Hepatocyte (in vitro differentiated cells): ENCODE measurements around the gene CHRNE. TPM values are rescaled to one million over a fixed set of nuclear protein-coding genes. Genes with fewer than 3 reads are reported as not detected.

ENCODE experiments used
- DNase-seq: peaks from one replicate; pipeline ENCODE4 v3.0.0-alpha.2; 2016; ENCODE audit warnings: low spot score
- H2AFZ ChIP-seq: fragments of 200-600 bp; sonication (generic); 2 replicates; pipeline ENCODE4 v1.6.0; 2016; ENCODE audit warnings: antibody characterized with exemption, mild to moderate bottlenecking
- H3K27ac ChIP-seq: fragments of 200-600 bp; sonication (generic); 2 replicates; pipeline ENCODE4 v1.5.1; 2016; ENCODE audit warnings: mild to moderate bottlenecking
- H3K27me3 ChIP-seq: fragments of 200-600 bp; sonication (generic); 2 replicates; pipeline ENCODE4 v1.6.1; 2016
- H3K36me3 ChIP-seq: fragments of 200-600 bp; sonication (generic); replicated peaks from 2 replicates; pipeline ENCODE4 v1.5.1; 2016; ENCODE audit warnings: low read depth; ENCODE audit not compliant: insufficient read depth
- H3K4me1 ChIP-seq: fragments of 200-600 bp; sonication (generic); 2 replicates; pipeline ENCODE4 v1.5.1; 2016; ENCODE audit warnings: mild to moderate bottlenecking, moderate library complexity; ENCODE audit not compliant: insufficient read depth
- H3K4me2 ChIP-seq: fragments of 200-600 bp; sonication (generic); 2 replicates; pipeline ENCODE4 v1.6.0; 2016
- H3K4me3 ChIP-seq: fragments of 200-600 bp; sonication (generic); 2 replicates; pipeline ENCODE4 v1.5.1; 2016; ENCODE audit warnings: mild to moderate bottlenecking
- H3K79me2 ChIP-seq: fragments of 200-600 bp; sonication (generic); 2 replicates; pipeline ENCODE4 v1.6.0; 2017; ENCODE audit warnings: mild to moderate bottlenecking
- H3K9me2 ChIP-seq: fragments of 200-600 bp; sonication (generic); replicated peaks from 2 replicates; pipeline ENCODE4 v1.6.0; 2017; ENCODE audit warnings: mild to moderate bottlenecking; ENCODE audit not compliant: insufficient read depth
- H3K9me3 ChIP-seq: fragments of 200-600 bp; sonication (generic); 2 replicates; pipeline ENCODE4 v1.5.1; 2016; ENCODE audit warnings: low read depth, mild to moderate bottlenecking
- H4K20me1 ChIP-seq: fragments of 200-600 bp; sonication (generic); 2 replicates; pipeline ENCODE4 v1.6.0; 2016; ENCODE audit warnings: mild to moderate bottlenecking; ENCODE audit not compliant: insufficient read depth, poor library complexity, severe bottlenecking
- CTCF ChIP-seq: fragments of 200-600 bp; sonication (generic); IDR thresholded peaks from 2 replicates; pipeline ENCODE4 v1.5.1; 2016; ENCODE audit warnings: antibody characterized with exemption, mild to moderate bottlenecking; ENCODE audit not compliant: poor library complexity
- EZH2 ChIP-seq: fragments of 200-600 bp; sonication (generic); IDR thresholded peaks from 2 replicates; pipeline ENCODE4 v1.6.1; 2016; ENCODE audit warnings: antibody characterized with exemption, mild to moderate bottlenecking, borderline replicate concordance
- EZH2phosphoT487 ChIP-seq: fragments of 200-600 bp; sonication (generic); IDR thresholded peaks from one replicate; pipeline ENCODE4 v1.6.1; 2018; ENCODE audit warnings: antibody characterized with exemption, mild to moderate bottlenecking, low read depth, moderate library complexity; ENCODE audit not compliant: unreplicated experiment, severe bottlenecking
- WGBS: methylation state at CpG from one replicate; pipeline ENCODE4 v1.1.6; 2016; ENCODE audit warnings: low lambda C conversion rate; ENCODE audit errors: missing lambda C conversion rate; 5-methylcytosine and 5-hydroxymethylcytosine counted together
- polyA plus RNA-seq: library from polyadenylated mRNA; unstranded; fragments of >200 nt; fragmentation: Nextera tagmentation; extraction: Ambion mirVana; gene quantifications from 2 replicates; pipeline ENCODE4 v1.2.1, GENCODE V29; 2016
- total RNA-seq: library from RNA; depleted of rRNA; stranded (reverse); fragments of >200 nt; gene quantifications from 2 replicates; pipeline ENCODE4 v1.2.3, GENCODE V29; 2014

The CHRNE gene
- total and polyA plus RNA-seq, 2 experiments from 2014 or later = 0.60 to 1.2 TPM

- peaks cover 31% of the 10 kb centered on the region for H3K4me1 ChIP-seq
Measured at GRCh38 chr17:4948166-4948930, 45.5 kb upstream of the CHRNE start, which contains the start of gene PFN1. Gene PFN1 (minus strand): TSS chr17:4948530. CDS start chr17:4948394, 136 bp downstream.

GRCh38 chr17:4947411-4948165 lies 44.7 kb upstream of the CHRNE start:
- H3K79me2 ChIP-seq = peaks cover 47% of the 10 kb centered on the region
- H3K36me3 ChIP-seq = no peaks in the 10 kb centered on the region
- H3K4me3 ChIP-seq = peak overlapping the region; percentile 91
- H2AFZ ChIP-seq = peak overlapping the region; percentile 54
- peaks cover 31% of the 10 kb centered on the region for H3K4me1 ChIP-seq
- peak overlapping the region; percentile 86 for H3K4me2 ChIP-seq
- no peaks in the 10 kb centered on the region for H3K27me3 ChIP-seq
- H4K20me1 ChIP-seq = peaks cover 21% of the 10 kb centered on the region
- H3K27ac ChIP-seq = peak overlapping the region; percentile 100
- TF ChIP-seq EZH2 = no peak
- TF ChIP-seq EZH2phosphoT487 = no peak
- WGBS = 0% methylated on average over 24 of the region's 56 CpGs
- H3K9me3 ChIP-seq = no peaks in the 10 kb centered on the region
- no peaks in the 10 kb centered on the region for H3K9me2 ChIP-seq
- DNase-seq = peak; percentile 79

More at GRCh38 chr17:4948166-4948930, 45.5 kb upstream of the CHRNE start, which contains the start of gene PFN1:
- H3K9me2 ChIP-seq = no peaks in the 10 kb centered on the region
- H3K4me2 ChIP-seq = peak within 1 kb of the TSS; percentile 86
- peaks cover 47% of the 10 kb centered on the region for H3K79me2 ChIP-seq
- peak within 1 kb of the TSS; percentile 72 for H2AFZ ChIP-seq
- WGBS = 1% methylated on average over 40 of the region's 59 CpGs
- peak within 1 kb of the TSS; percentile 100 for H3K27ac ChIP-seq
- H3K4me3 ChIP-seq = peak within 1 kb of the TSS; percentile 91
- H3K36me3 ChIP-seq = no peaks in the 10 kb centered on the region
- peak; percentile 94 for DNase-seq
- H3K9me3 ChIP-seq = no peaks in the 10 kb centered on the region
- no peaks in the 10 kb centered on the region for H3K27me3 ChIP-seq
- H4K20me1 ChIP-seq = peaks cover 21% of the 10 kb centered on the region
- TF ChIP-seq CTCF (no peak), EZH2phosphoT487 (no peak), EZH2 (no peak)

DNA sequence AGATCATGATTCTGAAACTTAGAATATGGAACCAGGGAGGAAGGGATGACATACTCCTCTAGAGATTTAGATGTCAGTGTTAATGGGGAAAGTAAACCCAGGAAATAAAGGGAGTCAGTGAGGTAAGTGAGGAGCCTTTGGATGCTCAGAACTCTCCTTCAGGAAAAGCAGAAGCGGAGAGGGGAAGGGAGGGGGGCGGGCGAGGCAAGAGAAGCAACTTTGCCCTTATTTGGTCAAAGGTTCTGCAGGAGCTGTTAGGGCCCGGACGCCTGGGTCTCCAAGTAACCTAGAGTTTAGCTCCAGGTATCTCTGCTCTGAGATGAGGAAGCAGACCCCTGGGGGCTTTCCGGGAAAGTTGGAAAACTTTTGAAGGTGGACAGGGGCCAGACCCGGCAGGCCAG lies 44.1 kb upstream of the CHRNE start:
- H3K9me2 ChIP-seq = no peaks in the 10 kb centered on the region
- H3K4me3 ChIP-seq = peak overlapping the region; percentile 91
- peaks cover 31% of the 10 kb centered on the region for H3K4me1 ChIP-seq
- DNase-seq = no peak
- peak overlapping the region; percentile 86 for H3K4me2 ChIP-seq
- no peak for TF ChIP-seq CTCF
- no peak for TF ChIP-seq EZH2phosphoT487
- no peak for TF ChIP-seq EZH2
- no peak overlapping the region for H2AFZ ChIP-seq
- H3K36me3 ChIP-seq = no peaks in the 10 kb centered on the region
- H3K79me2 ChIP-seq = peaks cover 52% of the 10 kb centered on the region
- H3K9me3 ChIP-seq = no peaks in the 10 kb centered on the region
- H3K27ac ChIP-seq = peak overlapping the region; percentile 100
- no peaks in the 10 kb centered on the region for H3K27me3 ChIP-seq
- 7% methylated on average over 4 of the region's 7 CpGs for WGBS
- peaks cover 21% of the 10 kb centered on the region for H4K20me1 ChIP-seq
